ENCODE results near the gene ATPAF1.
"Not testable (repeated sequence)": the region's sequence is repeated elsewhere in the genome, so short reads cannot be mapped to it uniquely, and the experiment has no call there.

Gene ATPAF1

DNA sequence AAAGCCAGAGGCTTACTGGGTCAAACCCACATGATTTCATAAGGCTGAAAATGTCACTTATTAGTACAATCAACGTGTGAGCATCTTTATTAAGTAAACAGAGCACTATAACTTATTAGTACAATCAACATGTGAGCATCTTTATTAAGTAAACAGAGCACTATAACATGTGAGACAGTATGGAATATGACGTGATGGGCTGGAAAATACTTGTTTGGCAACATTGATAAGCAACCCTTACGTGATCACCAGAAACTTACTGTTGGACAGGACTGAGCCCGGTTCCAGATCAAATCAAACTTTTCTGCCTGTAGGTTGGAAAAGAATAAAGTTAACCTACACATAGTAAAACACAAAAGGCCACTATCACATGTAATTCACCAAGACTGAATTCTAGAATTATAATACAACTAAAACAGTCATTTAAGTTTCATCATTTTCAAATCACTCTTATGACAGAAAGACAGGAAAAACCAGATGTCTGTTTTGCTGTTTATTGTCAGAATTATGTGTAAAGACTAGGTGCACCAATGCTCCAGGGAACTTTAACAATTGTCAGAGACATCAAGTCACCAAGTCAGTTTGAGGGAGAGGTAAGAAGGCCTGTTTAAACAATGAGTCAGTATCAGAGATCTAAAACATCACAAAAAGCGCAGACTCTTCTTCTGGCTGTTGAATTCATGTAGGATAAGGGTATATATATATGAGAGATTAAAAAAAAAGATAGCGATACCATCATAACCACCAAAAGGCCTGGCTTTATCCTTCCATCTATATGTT is 15.7 kb downstream of the ATPAF1 start:
- Histone ChIP-seq H3K4me3 (ENCODE audit: low read length) (no peak overlapping the region), H3K4me2 (ENCODE audit: low read length) (no peak overlapping the region), H3K9me3 (ENCODE audit: control insufficient read depth, insufficient read depth, low read length) (no peaks in the 10 kb centered on the region), H3K79me2 (ENCODE audit: control insufficient read depth, low read length) (no peaks in the 10 kb centered on the region), H3K27ac (ENCODE audit: low read depth, low read length) (no peak overlapping the region), H3K4me1 (ENCODE audit: control insufficient read depth, low read length) (no peaks in the 10 kb centered on the region), H3K27me3 (ENCODE audit: control insufficient read depth, low read length) (no peaks in the 10 kb centered on the region), H3F3A (ENCODE audit: control insufficient read depth, insufficient read depth) (no peaks in the 10 kb centered on the region), H3K9me2 (replicated peaks; ENCODE audit: control insufficient read depth, low read length) (no peaks in the 10 kb centered on the region), H4K20me1 (ENCODE audit: control insufficient read depth, insufficient read depth, low read depth, low read length) (no peaks in the 10 kb centered on the region), H3K36me3 (ENCODE audit: control insufficient read depth, low read length) (peaks cover 57% of the 10 kb centered on the region)
- TF ChIP-seq EZH2phosphoT487 (IDR thresholded peaks at IDR 0.05; ENCODE audit: borderline replicate concordance, low read length), result no peak
- TF ChIP-seq, protein P1, sequence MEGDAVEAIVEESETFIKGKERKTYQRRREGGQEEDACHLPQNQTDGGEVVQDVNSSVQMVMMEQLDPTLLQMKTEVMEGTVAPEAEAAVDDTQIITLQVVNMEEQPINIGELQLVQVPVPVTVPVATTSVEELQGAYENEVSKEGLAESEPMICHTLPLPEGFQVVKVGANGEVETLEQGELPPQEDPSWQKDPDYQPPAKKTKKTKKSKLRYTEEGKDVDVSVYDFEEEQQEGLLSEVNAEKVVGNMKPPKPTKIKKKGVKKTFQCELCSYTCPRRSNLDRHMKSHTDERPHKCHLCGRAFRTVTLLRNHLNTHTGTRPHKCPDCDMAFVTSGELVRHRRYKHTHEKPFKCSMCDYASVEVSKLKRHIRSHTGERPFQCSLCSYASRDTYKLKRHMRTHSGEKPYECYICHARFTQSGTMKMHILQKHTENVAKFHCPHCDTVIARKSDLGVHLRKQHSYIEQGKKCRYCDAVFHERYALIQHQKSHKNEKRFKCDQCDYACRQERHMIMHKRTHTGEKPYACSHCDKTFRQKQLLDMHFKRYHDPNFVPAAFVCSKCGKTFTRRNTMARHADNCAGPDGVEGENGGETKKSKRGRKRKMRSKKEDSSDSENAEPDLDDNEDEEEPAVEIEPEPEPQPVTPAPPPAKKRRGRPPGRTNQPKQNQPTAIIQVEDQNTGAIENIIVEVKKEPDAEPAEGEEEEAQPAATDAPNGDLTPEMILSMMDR (IDR thresholded peaks at IDR 0.05; ENCODE audit: low read depth, low read length, poor library complexity, severe bottlenecking), result no peak

DNA sequence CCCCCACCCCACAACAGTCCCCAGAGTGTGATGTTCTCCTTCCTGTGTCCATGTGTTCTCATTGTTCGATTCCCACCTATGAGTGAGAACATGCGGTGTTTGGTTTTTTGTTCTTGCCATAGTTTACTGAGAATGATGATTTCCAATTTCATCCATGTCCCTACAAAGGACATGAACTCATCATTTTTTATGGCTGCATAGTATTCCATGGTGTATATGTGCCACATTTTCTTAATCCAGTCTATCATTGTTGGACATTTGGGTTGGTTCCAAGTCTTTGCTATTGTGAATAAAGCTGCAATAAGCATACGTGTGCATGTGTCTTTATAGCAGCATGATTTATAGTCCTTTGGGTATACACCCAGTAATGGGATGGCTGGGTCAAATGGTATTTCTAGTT is 17.0 kb downstream of the ATPAF1 start:
- not testable (repeated sequence) for H3K9me2 ChIP-seq (replicated peaks; ENCODE audit: control insufficient read depth, low read length); H3K9me3 ChIP-seq (ENCODE audit: control insufficient read depth, insufficient read depth, low read length); H3F3A ChIP-seq (ENCODE audit: control insufficient read depth, insufficient read depth); H3K4me1 ChIP-seq (ENCODE audit: control insufficient read depth, low read length); H3K27me3 ChIP-seq (ENCODE audit: control insufficient read depth, low read length); H4K20me1 ChIP-seq (ENCODE audit: control insufficient read depth, insufficient read depth, low read depth, low read length); H3K27ac ChIP-seq (ENCODE audit: low read depth, low read length); H3K79me2 ChIP-seq (ENCODE audit: control insufficient read depth, low read length); H3K4me3 ChIP-seq (ENCODE audit: low read length); H3K4me2 ChIP-seq (ENCODE audit: low read length)
- H3K36me3 ChIP-seq (ENCODE audit: control insufficient read depth, low read length), result peaks cover 45% of the 10 kb centered on the region

DNA sequence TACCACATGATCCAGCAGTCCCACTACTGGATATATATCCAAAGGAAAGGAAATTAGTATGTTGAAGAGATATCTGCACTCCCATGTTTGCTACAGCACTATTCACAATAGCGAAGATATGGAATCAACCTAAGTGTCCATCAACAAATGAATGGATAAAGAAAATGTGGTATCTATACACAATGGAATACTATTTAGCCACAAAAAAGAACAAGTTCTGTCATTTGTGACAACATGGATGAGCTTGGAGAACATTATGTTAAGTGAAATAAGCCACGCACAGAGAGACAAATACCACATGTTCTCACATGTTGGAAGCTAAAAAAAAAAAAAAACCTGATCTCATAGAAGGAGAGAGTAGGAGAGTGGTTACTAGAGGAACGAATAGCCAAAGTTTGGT is 17.7 kb downstream of the ATPAF1 start:
- Histone ChIP-seq H3K4me1 (ENCODE audit: control insufficient read depth, low read length) (no peaks in the 10 kb centered on the region), H3K9me3 (ENCODE audit: control insufficient read depth, insufficient read depth, low read length) (no peaks in the 10 kb centered on the region), H3K4me3 (ENCODE audit: low read length) (no peak overlapping the region), H3K4me2 (ENCODE audit: low read length) (no peak overlapping the region), H3K9me2 (replicated peaks; ENCODE audit: control insufficient read depth, low read length) (no peaks in the 10 kb centered on the region), H3K27me3 (ENCODE audit: control insufficient read depth, low read length) (no peaks in the 10 kb centered on the region), H4K20me1 (ENCODE audit: control insufficient read depth, insufficient read depth, low read depth, low read length) (no peaks in the 10 kb centered on the region), H3K27ac (ENCODE audit: low read depth, low read length) (no peak overlapping the region), H3K36me3 (ENCODE audit: control insufficient read depth, low read length) (peaks cover 38% of the 10 kb centered on the region), H3F3A (ENCODE audit: control insufficient read depth, insufficient read depth) (no peaks in the 10 kb centered on the region), H3K79me2 (ENCODE audit: control insufficient read depth, low read length) (no peaks in the 10 kb centered on the region)
- TF ChIP-seq, protein P1 (IDR thresholded peaks at IDR 0.05; ENCODE audit: low read depth, low read length, poor library complexity, severe bottlenecking), result no peak
- TF ChIP-seq EZH2phosphoT487 (IDR thresholded peaks at IDR 0.05; ENCODE audit: borderline replicate concordance, low read length), result no peak

DNA sequence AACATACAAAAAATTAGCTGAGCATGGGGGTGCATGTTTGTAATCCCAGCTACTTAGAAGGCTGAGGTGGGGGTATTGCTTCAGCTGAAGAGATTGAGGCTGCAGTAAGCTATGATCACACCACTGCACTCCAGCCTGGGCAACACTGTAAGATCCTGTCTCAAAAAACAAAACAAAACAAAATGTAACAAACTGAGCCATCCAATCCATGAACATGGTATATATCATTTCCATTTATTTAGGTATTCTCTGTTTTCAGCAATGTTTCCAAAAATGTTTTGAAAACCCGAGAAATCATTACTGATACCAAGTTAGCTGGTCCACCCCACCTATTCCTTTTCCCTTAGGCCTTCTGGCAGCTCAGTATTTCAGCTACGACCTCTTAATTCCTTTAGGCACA is 18.4 kb downstream of the ATPAF1 start:
- Histone ChIP-seq H3K27me3 (ENCODE audit: control insufficient read depth, low read length) (no peaks in the 10 kb centered on the region), H3K9me3 (ENCODE audit: control insufficient read depth, insufficient read depth, low read length) (no peaks in the 10 kb centered on the region), H3K79me2 (ENCODE audit: control insufficient read depth, low read length) (no peaks in the 10 kb centered on the region), H3K36me3 (ENCODE audit: control insufficient read depth, low read length) (peaks cover 33% of the 10 kb centered on the region), H3K9me2 (replicated peaks; ENCODE audit: control insufficient read depth, low read length) (no peaks in the 10 kb centered on the region), H3K4me2 (ENCODE audit: low read length) (no peak overlapping the region), H3F3A (ENCODE audit: control insufficient read depth, insufficient read depth) (no peaks in the 10 kb centered on the region), H4K20me1 (ENCODE audit: control insufficient read depth, insufficient read depth, low read depth, low read length) (no peaks in the 10 kb centered on the region), H3K27ac (ENCODE audit: low read depth, low read length) (no peak overlapping the region), H3K4me3 (ENCODE audit: low read length) (no peak overlapping the region), H3K4me1 (ENCODE audit: control insufficient read depth, low read length) (no peaks in the 10 kb centered on the region)
- TF ChIP-seq EZH2phosphoT487 (IDR thresholded peaks at IDR 0.05; ENCODE audit: borderline replicate concordance, low read length), result no peak
- TF ChIP-seq, protein P1 (IDR thresholded peaks at IDR 0.05; ENCODE audit: low read depth, low read length, poor library complexity, severe bottlenecking), result no peak
